HG02610 (cell line): ENCODE results near the gene ADARB2.

Source experiments
- ATAC-seq: cut with Tn5 transposase; IDR thresholded peaks from one replicate; pipeline ENCODE4 v1.9.1; 2021; ENCODE audit warnings: mild to moderate bottlenecking, moderate library complexity; ENCODE audit not compliant: unreplicated experiment

The ADARB2 gene

GRCh38 chr10:1664333-1664964 is 72.9 kb downstream of the ADARB2 start:
- ATAC-seq, result no peak

GRCh38 chr10:1663226-1663625 is 74.1 kb downstream of the ADARB2 start:
- no peak for ATAC-seq

- ATAC-seq, result no peak
Observed at GRCh38 chr10:1662438-1663025, 74.8 kb downstream of the ADARB2 start.

- ATAC-seq, result peak; percentile 73
Observed at GRCh38 chr10:1661859-1662437, 75.4 kb downstream of the ADARB2 start.

GRCh38 chr10:1661416-1661815 is 75.9 kb downstream of the ADARB2 start:
- no peak for ATAC-seq

- ATAC-seq, result no peak
Observed at GRCh38 chr10:1660815-1661214, 76.5 kb downstream of the ADARB2 start.

GRCh38 chr10:1660386-1660785 is 76.9 kb downstream of the ADARB2 start:
- ATAC-seq, result no peak

GRCh38 chr10:1659221-1659791 is 78.0 kb downstream of the ADARB2 start:
- ATAC-seq, result no peak

- no peak for ATAC-seq
Observed at GRCh38 chr10:1658658-1659057, 78.7 kb downstream of the ADARB2 start.

GRCh38 chr10:1657479-1657878 is 79.8 kb downstream of the ADARB2 start:
- no peak for ATAC-seq

- no peak for ATAC-seq
Observed at GRCh38 chr10:1655367-1655766, 82.0 kb downstream of the ADARB2 start.

- no peak for ATAC-seq
Observed at GRCh38 chr10:1654811-1655356, 82.4 kb downstream of the ADARB2 start.

- no peak for ATAC-seq
Observed at GRCh38 chr10:1654247-1654646, 83.1 kb downstream of the ADARB2 start.

- ATAC-seq, result no peak
Observed at GRCh38 chr10:1653321-1653720, 84.0 kb downstream of the ADARB2 start.

- no peak for ATAC-seq
Observed at GRCh38 chr10:1652151-1652550, 85.2 kb downstream of the ADARB2 start.

GRCh38 chr10:1651270-1651966 is 85.9 kb downstream of the ADARB2 start:
- ATAC-seq, result no peak

- no peak for ATAC-seq
Observed at GRCh38 chr10:1650542-1651269, 86.6 kb downstream of the ADARB2 start.

- ATAC-seq, result no peak
Observed at GRCh38 chr10:1648648-1649047, 88.7 kb downstream of the ADARB2 start.

GRCh38 chr10:1646332-1646731 is 91.0 kb downstream of the ADARB2 start:
- ATAC-seq, result no peak

- ATAC-seq, result no peak
Observed at GRCh38 chr10:1645896-1646295, 91.4 kb downstream of the ADARB2 start.
